ENCODE results near the gene SHISA9. TPM values are rescaled to one million over a fixed set of nuclear protein-coding genes. Genes with fewer than 3 reads are reported as not detected.

The SHISA9 gene
- total and polyA plus RNA-seq, 2 of the 4 experiments (the other 2 are of a cell fraction) = under 0.01 TPM; not detected in 1

DNA sequence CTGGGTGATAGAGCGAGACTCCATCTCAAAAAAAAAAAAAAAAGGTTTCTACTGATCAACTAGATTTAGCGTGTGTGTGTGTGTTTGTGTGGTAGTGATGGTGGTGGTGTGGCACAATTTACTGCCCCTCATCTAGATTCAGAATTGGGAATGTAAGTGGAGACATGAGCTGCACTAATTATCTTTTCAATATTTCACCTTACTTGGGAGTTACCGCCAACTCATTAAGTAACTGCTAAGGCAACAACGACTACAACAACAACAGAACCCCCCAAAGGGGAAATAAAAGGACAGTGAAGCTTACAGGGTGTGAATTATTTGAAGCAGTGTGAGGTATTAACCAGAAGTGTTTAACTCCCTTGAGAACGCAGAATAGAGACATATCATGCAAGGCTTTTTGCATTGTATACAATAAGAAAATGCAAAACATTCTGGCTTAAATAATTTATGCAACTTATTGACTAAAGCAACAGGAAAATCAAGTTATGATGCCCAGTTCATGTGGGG is 180.5 kb downstream of the SHISA9 start:
- H3K36me3 ChIP-seq (ENCODE audit: control insufficient read depth, insufficient read depth, low read length) = no peaks in the 10 kb centered on the region
- H2BK5ac ChIP-seq (ENCODE audit: low read depth, low read length, poor library complexity, severe bottlenecking) = no peak overlapping the region
- no peak overlapping the region for H4K8ac ChIP-seq (ENCODE audit: low read depth in 2 of 2, low read length in 2 of 2)
- ATAC-seq (ENCODE audit: low read depth) (no peak), DNase-seq (no peak)
- peaks cover 22% of the 10 kb centered on the region for H3K9me3 ChIP-seq (ENCODE audit: control insufficient read depth, insufficient read depth, low read length)
- no peaks in the 10 kb centered on the region for H3K79me1 ChIP-seq (ENCODE audit: low read depth in 1 of 2, low read length in 2 of 2)
- H3K27me3 ChIP-seq (ENCODE audit: control insufficient read depth, insufficient read depth, low read length) = no peaks in the 10 kb centered on the region
- no peak overlapping the region for H2AK9ac ChIP-seq (replicated peaks; ENCODE audit: low read depth, low read length, poor library complexity)
- in situ Hi-C loops (cut with MboI; ENCODE audit: low sequenced_read_pairs) = no loop called here
- H3K27ac ChIP-seq (ENCODE audit: insufficient read depth, low read length) = no peak overlapping the region
- no peak overlapping the region for H3K4me3 ChIP-seq (ENCODE audit: insufficient read depth, low read depth, low read length)
- H2AFZ ChIP-seq (replicated peaks; ENCODE audit: low read length, poor library complexity) = no peak overlapping the region
- no peak overlapping the region for H3K56ac ChIP-seq (ENCODE audit: extremely low read depth, insufficient read depth, low read length)
- no TSS peak for BruUV-seq (replicated peaks)
- H4K91ac ChIP-seq (ENCODE audit: insufficient read depth, low read depth, low read length) = no peak overlapping the region
- H3K4ac ChIP-seq (ENCODE audit: low read depth, low read length) = no peak overlapping the region
- no peak overlapping the region for H2BK15ac ChIP-seq (ENCODE audit: low read depth, low read length)
- H3K9me1 ChIP-seq (ENCODE audit: insufficient read depth, low read length) = no peaks in the 10 kb centered on the region
- no peak overlapping the region for H2BK20ac ChIP-seq (ENCODE audit: low read depth, low read length)
- no peak overlapping the region for H2AK5ac ChIP-seq (ENCODE audit: low read depth, low read length)
- intact Hi-C loops (cut with micrococcal nuclease) = no loop called here
- no peak overlapping the region for H3K14ac ChIP-seq (replicated peaks; ENCODE audit: low read depth, low read length)
- no peak overlapping the region for H2BK120ac ChIP-seq (ENCODE audit: low read depth, low read length)
- H3K4me1 ChIP-seq (ENCODE audit: control insufficient read depth, insufficient read depth, low read length) = no peaks in the 10 kb centered on the region
- ChIA-PET POLR2A (ENCODE audit: unreplicated experiment) (no interaction called here), CTCF (no interaction called here)
- dilution Hi-C loops (cut with HindIII; ENCODE audit: low sequenced_read_pairs, unreplicated experiment) = no loop called here
- no peaks in the 10 kb centered on the region for H4K20me1 ChIP-seq (ENCODE audit: insufficient read depth, low read length)
- TF ChIP-seq POLR2A (IDR thresholded peaks at IDR 0.05; ENCODE audit: low read depth, low read length) (no peak), BHLHE40 (IDR thresholded peaks at IDR 0.05; ENCODE audit: low read depth, low read length) (no peak), MXI1 (IDR thresholded peaks at IDR 0.05; ENCODE audit: borderline replicate concordance, low read depth, low read length) (no peak), RAD21 (IDR thresholded peaks at IDR 0.05; ENCODE audit: low read length) (no peak), NFE2L2 (IDR thresholded peaks at IDR 0.05; ENCODE audit: low read depth, low read length) (no peak), SMC3 (IDR thresholded peaks at IDR 0.05; ENCODE audit: low read depth, low read length) (no peak), MAFK (IDR thresholded peaks at IDR 0.05; ENCODE audit: low read depth, low read length) (no peak), RCOR1 (IDR thresholded peaks at IDR 0.05; ENCODE audit: insufficient replicate concordance, low read length) (no peak), FOS (IDR thresholded peaks at IDR 0.05; ENCODE audit: low read depth, low read length) (no peak), RFX5 (IDR thresholded peaks at IDR 0.05; ENCODE audit: low read depth, low read length) (no peak), MAZ (IDR thresholded peaks at IDR 0.05; ENCODE audit: borderline replicate concordance, low read depth, low read length) (no peak), CEBPB (IDR thresholded peaks at IDR 0.05; ENCODE audit: low read depth, low read length) (no peak), CHD1 (IDR thresholded peaks at IDR 0.05; ENCODE audit: low read depth, low read length) (no peak)
- TF ChIP-seq, protein P1, sequence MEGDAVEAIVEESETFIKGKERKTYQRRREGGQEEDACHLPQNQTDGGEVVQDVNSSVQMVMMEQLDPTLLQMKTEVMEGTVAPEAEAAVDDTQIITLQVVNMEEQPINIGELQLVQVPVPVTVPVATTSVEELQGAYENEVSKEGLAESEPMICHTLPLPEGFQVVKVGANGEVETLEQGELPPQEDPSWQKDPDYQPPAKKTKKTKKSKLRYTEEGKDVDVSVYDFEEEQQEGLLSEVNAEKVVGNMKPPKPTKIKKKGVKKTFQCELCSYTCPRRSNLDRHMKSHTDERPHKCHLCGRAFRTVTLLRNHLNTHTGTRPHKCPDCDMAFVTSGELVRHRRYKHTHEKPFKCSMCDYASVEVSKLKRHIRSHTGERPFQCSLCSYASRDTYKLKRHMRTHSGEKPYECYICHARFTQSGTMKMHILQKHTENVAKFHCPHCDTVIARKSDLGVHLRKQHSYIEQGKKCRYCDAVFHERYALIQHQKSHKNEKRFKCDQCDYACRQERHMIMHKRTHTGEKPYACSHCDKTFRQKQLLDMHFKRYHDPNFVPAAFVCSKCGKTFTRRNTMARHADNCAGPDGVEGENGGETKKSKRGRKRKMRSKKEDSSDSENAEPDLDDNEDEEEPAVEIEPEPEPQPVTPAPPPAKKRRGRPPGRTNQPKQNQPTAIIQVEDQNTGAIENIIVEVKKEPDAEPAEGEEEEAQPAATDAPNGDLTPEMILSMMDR (conservative IDR thresholded peaks at IDR 0.05; ENCODE audit: low read depth, low read length) = no peak
- TF ChIP-seq, protein P2, sequence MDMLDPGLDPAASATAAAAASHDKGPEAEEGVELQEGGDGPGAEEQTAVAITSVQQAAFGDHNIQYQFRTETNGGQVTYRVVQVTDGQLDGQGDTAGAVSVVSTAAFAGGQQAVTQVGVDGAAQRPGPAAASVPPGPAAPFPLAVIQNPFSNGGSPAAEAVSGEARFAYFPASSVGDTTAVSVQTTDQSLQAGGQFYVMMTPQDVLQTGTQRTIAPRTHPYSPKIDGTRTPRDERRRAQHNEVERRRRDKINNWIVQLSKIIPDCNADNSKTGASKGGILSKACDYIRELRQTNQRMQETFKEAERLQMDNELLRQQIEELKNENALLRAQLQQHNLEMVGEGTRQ (IDR thresholded peaks at IDR 0.05; ENCODE audit: low read depth, low read length) = no peak
- TF ChIP-seq, protein P3, sequence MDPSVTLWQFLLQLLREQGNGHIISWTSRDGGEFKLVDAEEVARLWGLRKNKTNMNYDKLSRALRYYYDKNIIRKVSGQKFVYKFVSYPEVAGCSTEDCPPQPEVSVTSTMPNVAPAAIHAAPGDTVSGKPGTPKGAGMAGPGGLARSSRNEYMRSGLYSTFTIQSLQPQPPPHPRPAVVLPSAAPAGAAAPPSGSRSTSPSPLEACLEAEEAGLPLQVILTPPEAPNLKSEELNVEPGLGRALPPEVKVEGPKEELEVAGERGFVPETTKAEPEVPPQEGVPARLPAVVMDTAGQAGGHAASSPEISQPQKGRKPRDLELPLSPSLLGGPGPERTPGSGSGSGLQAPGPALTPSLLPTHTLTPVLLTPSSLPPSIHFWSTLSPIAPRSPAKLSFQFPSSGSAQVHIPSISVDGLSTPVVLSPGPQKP (IDR thresholded peaks at IDR 0.05; ENCODE audit: borderline replicate concordance, low read depth, low read length) = no peak
- no CpG with 5 or more reads among the region's 5 CpGs for WGBS, 2 experiments (ENCODE audit: extremely low coverage in 2 of 2, insufficient read length in 1 of 2)
- no peak overlapping the region for H3K4me2 ChIP-seq (ENCODE audit: low read depth, low read length)
- H3K23ac ChIP-seq (ENCODE audit: low read depth, low read length) = no peak overlapping the region
- no peak overlapping the region for H3K18ac ChIP-seq (ENCODE audit: low read depth, low read length)
- H4K5ac ChIP-seq (ENCODE audit: low read depth, low read length) = no peak overlapping the region
- no peak overlapping the region for H3K9ac ChIP-seq (ENCODE audit: low read depth, low read length)
